Measurements from ENCODE around the gene RAB10.
A peak's percentile ranks its signal among the peaks of the same experiment; 100 is the strongest.
"Not testable (repeated sequence)": the region's sequence is repeated elsewhere in the genome, so short reads cannot be mapped to it uniquely, and the experiment has no call there.

Gene RAB10

DNA sequence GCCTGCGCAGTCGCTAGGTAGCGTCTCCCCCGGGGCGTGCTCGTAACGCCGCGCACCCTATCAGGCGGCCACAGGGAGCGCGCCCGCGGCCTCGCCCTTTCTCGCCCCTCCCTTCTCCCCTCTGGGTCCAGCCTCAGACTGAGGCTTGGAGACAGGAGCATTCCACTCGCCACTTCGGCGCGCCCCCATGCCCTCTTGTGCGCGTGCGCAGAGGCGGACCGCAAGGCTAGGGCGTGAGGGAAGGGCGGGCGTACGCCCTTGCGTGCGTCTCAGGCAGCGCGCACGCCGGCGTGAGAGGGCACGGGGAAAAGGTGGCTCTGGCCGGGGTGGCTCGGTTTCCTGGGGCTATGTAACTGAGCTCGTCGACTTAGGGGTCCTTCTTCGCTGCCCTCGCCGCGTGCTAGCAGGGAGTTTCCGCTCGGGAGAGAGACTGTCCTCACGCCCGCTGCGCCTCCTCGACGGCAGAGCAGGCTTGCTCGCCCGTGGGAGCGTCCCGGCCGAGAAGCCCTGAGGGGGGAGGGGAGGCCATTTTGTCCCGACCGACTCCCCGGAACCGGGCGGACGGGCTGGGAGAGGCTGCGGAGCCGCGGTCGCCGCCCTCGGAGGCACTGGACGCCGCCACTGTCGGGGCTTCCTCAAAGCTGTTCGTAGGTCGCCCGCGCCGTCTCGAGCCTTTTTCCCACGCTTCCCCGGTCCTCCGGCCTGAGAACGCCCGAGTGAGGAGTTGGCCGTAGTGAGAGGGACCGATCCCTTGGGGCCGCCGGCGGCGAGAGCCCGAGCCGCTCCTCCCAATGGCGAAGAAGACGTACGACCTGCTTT, at the start of gene RAB10:
Gene RAB10 (plus strand): TSS at position 267 of the 819 bp plus-strand sequence. CDS start 525 bp downstream, at position 792.
- ATAC-seq (ENCODE audit: low read depth), result peak; percentile 89
- Mint-ChIP-seq H3K27me3 (no peaks in the 10 kb centered on the region), H3K4me1 (peaks cover 25% of the 10 kb centered on the region), H3K27ac (peak within 1 kb of the TSS; percentile 79), H3K36me3 (peaks cover 6% of the 10 kb centered on the region), H3K9me3 (no peaks in the 10 kb centered on the region), H3K4me3 (peak within 1 kb of the TSS; percentile 89)
- peak; percentile 98 to 99 for DNase-seq (ENCODE audit: low spot score in 2 of 2)

GRCh38 chr2:25988134-25988533, 45.8 kb upstream of the RAB10 start:
- Mint-ChIP-seq H3K4me1 (peaks cover 3% of the 10 kb centered on the region), H3K9me3 (no peaks in the 10 kb centered on the region), H3K36me3 (no peaks in the 10 kb centered on the region), H3K4me3 (no peak overlapping the region), H3K27me3 (peaks cover 2% of the 10 kb centered on the region), H3K27ac (no peak overlapping the region)
- no peak for DNase-seq (ENCODE audit: low spot score in 2 of 2)
- ATAC-seq (ENCODE audit: low read depth), result no peak

DNA sequence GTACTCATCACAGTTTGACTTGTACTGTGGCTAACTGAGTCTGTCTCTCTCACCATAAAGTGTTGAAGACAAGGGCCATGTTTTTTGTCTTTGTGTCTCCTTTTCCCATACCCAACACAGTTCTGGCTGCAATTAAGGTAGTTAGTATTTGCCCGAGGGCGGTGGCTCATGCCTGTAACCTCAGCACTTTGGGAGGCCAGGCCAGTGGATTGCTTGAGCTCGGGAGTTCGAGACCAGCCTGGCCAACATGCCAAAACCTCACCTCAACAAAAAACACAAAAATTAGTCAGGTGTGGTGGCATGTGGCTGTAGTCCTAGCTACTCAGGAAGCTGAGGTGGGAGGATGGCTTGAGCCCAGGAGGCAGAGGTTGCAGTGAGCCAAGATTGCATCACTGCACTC, 44.7 kb upstream of the RAB10 start:
- Mint-ChIP-seq H3K36me3 (no peaks in the 10 kb centered on the region), H3K27me3 (peaks cover 3% of the 10 kb centered on the region), H3K27ac (no peak overlapping the region), H3K4me1 (peaks cover 2% of the 10 kb centered on the region), H3K9me3 (no peaks in the 10 kb centered on the region), H3K4me3 (no peak overlapping the region)
- DNase-seq (ENCODE audit: low spot score in 2 of 2), result no peak
- ATAC-seq (ENCODE audit: low read depth), result no peak

GRCh38 chr2:25991965-25992364, 41.9 kb upstream of the RAB10 start:
- H3K9me3 Mint-ChIP-seq, result no peaks in the 10 kb centered on the region
- peaks cover 3% of the 10 kb centered on the region for H3K27me3 Mint-ChIP-seq
- no peak overlapping the region for H3K27ac Mint-ChIP-seq
- H3K36me3 Mint-ChIP-seq, result no peaks in the 10 kb centered on the region
- peak; percentile 25 for ATAC-seq (ENCODE audit: low read depth)
- peaks cover 2% of the 10 kb centered on the region for H3K4me1 Mint-ChIP-seq
- no peak for DNase-seq (ENCODE audit: low spot score in 2 of 2)
- peak overlapping the region; percentile 38 for H3K4me3 Mint-ChIP-seq

DNA sequence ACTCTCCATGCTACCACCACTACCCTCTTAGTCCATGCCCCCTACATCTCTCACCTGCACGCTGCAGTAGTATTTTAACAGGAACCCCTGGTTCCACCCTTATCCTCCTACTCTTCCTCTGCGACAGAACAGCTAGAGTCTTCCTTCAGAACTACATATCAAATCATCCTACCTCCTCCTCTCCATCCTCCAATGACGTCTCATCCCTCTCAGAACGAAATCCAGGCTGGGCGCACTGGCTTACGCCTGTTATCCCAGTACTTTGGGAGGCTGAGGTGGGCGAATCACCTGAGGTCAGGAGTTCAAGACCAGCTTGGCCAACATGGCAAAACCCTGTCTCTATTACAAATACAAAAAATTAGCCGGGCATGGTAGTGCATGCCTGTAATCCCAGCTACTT, 41.3 kb upstream of the RAB10 start:
- H3K4me1 Mint-ChIP-seq, result peaks cover 2% of the 10 kb centered on the region
- no peak overlapping the region for H3K4me3 Mint-ChIP-seq
- no peaks in the 10 kb centered on the region for H3K36me3 Mint-ChIP-seq
- H3K27ac Mint-ChIP-seq, result no peak overlapping the region
- peaks cover 3% of the 10 kb centered on the region for H3K27me3 Mint-ChIP-seq
- DNase-seq (ENCODE audit: low spot score in 2 of 2), result no peak
- H3K9me3 Mint-ChIP-seq, result no peaks in the 10 kb centered on the region
- ATAC-seq (ENCODE audit: low read depth), result no peak

GRCh38 chr2:25993049-25993448, 40.8 kb upstream of the RAB10 start:
- Mint-ChIP-seq H3K27me3 (peaks cover 3% of the 10 kb centered on the region), H3K36me3 (no peaks in the 10 kb centered on the region), H3K4me1 (peaks cover 2% of the 10 kb centered on the region), H3K9me3 (no peaks in the 10 kb centered on the region), H3K27ac (no peak overlapping the region), H3K4me3 (no peak overlapping the region)
- DNase-seq (ENCODE audit: low spot score in 2 of 2) (no peak), ATAC-seq (ENCODE audit: low read depth) (no peak)

DNA sequence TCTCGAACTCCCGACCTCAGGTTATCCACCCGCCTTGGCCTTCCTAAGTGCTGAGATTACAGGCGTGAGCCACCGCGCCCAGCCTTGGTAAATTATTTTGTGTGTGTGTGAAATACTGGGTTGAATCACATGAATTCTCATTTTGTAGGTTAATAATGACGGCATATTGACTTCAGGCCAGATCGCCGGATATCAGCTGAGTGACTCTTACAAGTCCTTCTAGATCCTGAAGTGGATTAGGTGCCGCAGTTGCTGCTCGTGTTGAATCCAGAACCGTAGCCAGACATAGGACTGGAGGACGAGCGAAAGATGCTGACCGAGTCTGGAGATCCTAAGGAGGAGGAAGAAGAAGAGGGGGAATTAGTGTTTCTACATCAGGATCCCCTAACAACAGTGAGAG, 39.4 kb upstream of the RAB10 start:
- peaks cover 2% of the 10 kb centered on the region for H3K4me1 Mint-ChIP-seq
- H3K9me3 Mint-ChIP-seq, result no peaks in the 10 kb centered on the region
- H3K4me3 Mint-ChIP-seq, result no peak overlapping the region
- ATAC-seq (ENCODE audit: low read depth) (no peak), DNase-seq (ENCODE audit: low spot score in 2 of 2) (no peak)
- H3K36me3 Mint-ChIP-seq, result no peaks in the 10 kb centered on the region
- H3K27ac Mint-ChIP-seq, result no peak overlapping the region
- peaks cover 3% of the 10 kb centered on the region for H3K27me3 Mint-ChIP-seq

GRCh38 chr2:25996844-25997243, 37.0 kb upstream of the RAB10 start:
- Mint-ChIP-seq H3K4me3 (no peak overlapping the region), H3K27ac (no peak overlapping the region), H3K27me3 (peaks cover 5% of the 10 kb centered on the region), H3K36me3 (no peaks in the 10 kb centered on the region), H3K4me1 (peaks cover 2% of the 10 kb centered on the region), H3K9me3 (no peaks in the 10 kb centered on the region)
- DNase-seq (ENCODE audit: low spot score in 2 of 2) (no peak), ATAC-seq (ENCODE audit: low read depth) (no peak)

GRCh38 chr2:25998816-25999383, 35.0 kb upstream of the RAB10 start:
- ATAC-seq (ENCODE audit: low read depth); H3K27ac Mint-ChIP-seq; DNase-seq (ENCODE audit: low spot score in 2 of 2); H3K27me3 Mint-ChIP-seq; H3K36me3 Mint-ChIP-seq; H3K4me1 Mint-ChIP-seq; H3K9me3 Mint-ChIP-seq; H3K4me3 Mint-ChIP-seq: not testable (repeated sequence)

DNA sequence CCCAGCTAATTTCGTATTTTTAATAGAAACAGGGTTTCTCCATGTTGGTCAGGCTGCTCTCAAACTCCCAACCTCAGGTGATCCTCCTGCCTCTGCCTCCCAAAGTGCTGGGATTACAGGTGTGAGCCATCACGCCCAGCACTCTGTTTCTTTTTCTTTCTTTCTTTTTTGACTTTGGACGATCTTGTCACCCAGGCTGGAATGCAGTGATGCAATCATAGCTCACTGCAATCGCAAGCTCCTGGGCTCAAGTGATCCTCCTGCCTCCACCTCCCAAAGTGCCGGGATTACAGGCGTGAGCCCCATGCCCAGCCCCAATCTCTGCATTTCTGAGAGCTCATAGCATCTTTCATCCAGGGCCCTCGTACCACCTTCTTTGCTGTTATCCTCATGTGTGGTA, 34.5 kb upstream of the RAB10 start:
- H3K4me3 Mint-ChIP-seq; H3K27me3 Mint-ChIP-seq; H3K36me3 Mint-ChIP-seq; DNase-seq (ENCODE audit: low spot score in 2 of 2); ATAC-seq (ENCODE audit: low read depth); H3K4me1 Mint-ChIP-seq; H3K27ac Mint-ChIP-seq; H3K9me3 Mint-ChIP-seq: not testable (repeated sequence)

- no peak overlapping the region for H3K4me3 Mint-ChIP-seq
Observed at GRCh38 chr2:26000561-26001082, 33.3 kb upstream of the RAB10 start.

GRCh38 chr2:26001743-26002351, 32.0 kb upstream of the RAB10 start:
- DNase-seq (ENCODE audit: low spot score in 2 of 2), result no peak
- no peak for ATAC-seq (ENCODE audit: low read depth)
- H3K27me3 Mint-ChIP-seq, result peaks cover 9% of the 10 kb centered on the region
- no peaks in the 10 kb centered on the region for H3K9me3 Mint-ChIP-seq
- no peaks in the 10 kb centered on the region for H3K4me1 Mint-ChIP-seq
- no peak overlapping the region for H3K4me3 Mint-ChIP-seq
- H3K27ac Mint-ChIP-seq, result no peak overlapping the region
- no peaks in the 10 kb centered on the region for H3K36me3 Mint-ChIP-seq

More at GRCh38 chr2:26000561-26001082, 33.3 kb upstream of the RAB10 start:
- Mint-ChIP-seq H3K36me3 (no peaks in the 10 kb centered on the region), H3K27ac (no peak overlapping the region), H3K4me1 (no peaks in the 10 kb centered on the region), H3K9me3 (no peaks in the 10 kb centered on the region), H3K27me3 (peaks cover 9% of the 10 kb centered on the region)
- ATAC-seq (ENCODE audit: low read depth) (no peak), DNase-seq (ENCODE audit: low spot score in 2 of 2) (no peak)

DNA sequence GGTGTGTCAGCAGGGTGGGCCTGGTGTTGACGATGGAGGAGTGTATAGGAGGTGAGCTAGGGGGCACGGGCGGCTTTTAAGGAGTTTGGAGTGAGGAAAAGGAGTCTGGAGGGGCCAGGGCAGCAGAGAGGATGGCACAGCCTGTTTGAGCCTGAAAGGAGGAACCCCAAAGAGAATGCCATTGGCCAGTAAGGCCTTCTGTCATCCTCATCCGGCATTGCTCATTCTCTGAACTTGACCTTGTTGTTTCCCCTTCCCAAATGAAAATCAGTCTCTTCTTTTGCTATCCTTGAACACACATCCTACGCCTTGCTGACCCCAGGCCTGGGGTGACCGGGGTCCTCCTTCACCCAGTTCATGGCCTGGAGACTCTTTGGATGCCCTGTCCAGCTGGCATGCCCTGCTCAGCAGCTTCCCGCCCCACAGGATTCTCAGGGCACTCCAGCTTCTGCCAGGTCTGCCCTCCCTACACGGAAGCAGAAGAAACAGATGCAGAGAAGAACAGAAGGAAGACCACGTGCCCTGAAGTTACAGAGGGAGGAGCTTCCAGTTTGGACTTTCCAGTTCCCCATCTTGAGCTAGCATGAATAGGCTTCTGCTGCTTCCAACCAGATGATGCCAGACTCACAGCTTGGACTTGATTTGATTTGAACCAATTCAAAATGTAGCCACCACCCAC, 31.1 kb upstream of the RAB10 start:
- Mint-ChIP-seq H3K9me3 (no peaks in the 10 kb centered on the region), H3K4me3 (no peak overlapping the region), H3K36me3 (no peaks in the 10 kb centered on the region), H3K4me1 (no peaks in the 10 kb centered on the region), H3K27ac (no peak overlapping the region), H3K27me3 (peaks cover 9% of the 10 kb centered on the region)
- ATAC-seq (ENCODE audit: low read depth) (peak; percentile 42), DNase-seq (ENCODE audit: low spot score in 2 of 2) (no peak)

GRCh38 chr2:26008095-26008494, 25.8 kb upstream of the RAB10 start:
- H3K4me1 Mint-ChIP-seq, result no peaks in the 10 kb centered on the region

More at GRCh38 chr2:26008095-26008494, 25.8 kb upstream of the RAB10 start:
- no peak for ATAC-seq (ENCODE audit: low read depth)
- Mint-ChIP-seq H3K4me3 (no peak overlapping the region), H3K27ac (no peak overlapping the region), H3K36me3 (no peaks in the 10 kb centered on the region), H3K9me3 (peaks cover 3% of the 10 kb centered on the region), H3K27me3 (peaks cover 3% of the 10 kb centered on the region)
- no peak for DNase-seq (ENCODE audit: low spot score in 2 of 2)

Measured in memory B cell (primary cell).